Measurements from ENCODE around the gene TDRD10. TPM values are rescaled to one million over a fixed set of nuclear protein-coding genes. Genes with fewer than 3 reads are reported as not detected.

TDRD10 gene
- total and polyA plus RNA-seq, 2 of the 8 experiments (the other 6 are each of a cell fraction or from before 2014, with no cell fraction given) = 0.15 to 0.27 TPM

DNA sequence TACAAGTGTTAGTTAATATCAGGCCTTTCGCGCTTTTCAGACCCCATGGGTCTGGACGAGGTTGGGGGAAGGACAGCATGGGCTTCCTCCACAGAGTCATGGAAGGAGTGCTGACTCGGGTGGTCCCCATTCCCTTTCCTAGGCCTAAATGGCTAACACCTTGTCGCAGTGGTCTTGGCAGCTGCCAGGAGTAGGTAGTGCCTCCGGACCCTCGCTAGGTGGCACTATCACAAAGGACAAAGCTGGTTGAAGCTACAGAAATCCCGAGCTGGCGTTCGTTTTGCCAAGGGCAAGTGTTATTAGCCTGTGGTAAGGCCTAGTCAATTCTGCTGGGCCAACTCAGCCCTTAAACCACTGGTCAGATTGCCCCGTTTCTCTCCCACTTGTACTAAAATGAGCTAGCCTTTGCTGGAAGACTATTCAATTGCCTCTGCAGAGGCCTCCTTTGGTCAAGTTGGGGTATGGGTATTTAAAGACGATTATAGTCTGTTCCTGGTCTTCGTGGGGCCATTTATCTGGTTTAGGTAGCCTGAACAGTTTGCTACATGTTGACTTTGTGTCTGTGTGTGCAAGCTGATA is 57.5 kb downstream of the TDRD10 start (continued):
- TF ChIP-seq RAD21 (IDR thresholded peaks at IDR 0.05 in 1 of 2, conservative IDR thresholded peaks at IDR 0.05 in 1 of 2; ENCODE audit: low read depth in 2 of 2, low read length in 2 of 2) = peak; percentile 95 to 97
- no peak for TF ChIP-seq JUN (IDR thresholded peaks at IDR 0.05; ENCODE audit: low read depth, low read length)
- TF ChIP-seq, protein P1, sequence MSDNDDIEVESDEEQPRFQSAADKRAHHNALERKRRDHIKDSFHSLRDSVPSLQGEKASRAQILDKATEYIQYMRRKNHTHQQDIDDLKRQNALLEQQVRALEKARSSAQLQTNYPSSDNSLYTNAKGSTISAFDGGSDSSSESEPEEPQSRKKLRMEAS (IDR thresholded peaks at IDR 0.05) = peak; percentile 51; the same call in 1 of the 2 replicates
- no peak for TF ChIP-seq RNF2 (IDR thresholded peaks at IDR 0.05; ENCODE audit: borderline replicate concordance, low read depth, low read length, missing control alignments, poor library complexity, severe bottlenecking)
- no peak for TF ChIP-seq ASH2L (IDR thresholded peaks at IDR 0.05; ENCODE audit: low read length)
- no peak for TF ChIP-seq SIX5 (IDR thresholded peaks at IDR 0.05; ENCODE audit: low read depth, low read length)
- no peak for TF ChIP-seq TBP (IDR thresholded peaks at IDR 0.05; ENCODE audit: low read depth, low read length)
- no peak for TF ChIP-seq YY1 (IDR thresholded peaks at IDR 0.05; ENCODE audit: low read depth, low read length)
- no peak for TF ChIP-seq HDAC2 (IDR thresholded peaks at IDR 0.05; ENCODE audit: borderline replicate concordance in 1 of 2, low read depth in 2 of 2, low read length in 2 of 2)
- TF ChIP-seq, protein P2, sequence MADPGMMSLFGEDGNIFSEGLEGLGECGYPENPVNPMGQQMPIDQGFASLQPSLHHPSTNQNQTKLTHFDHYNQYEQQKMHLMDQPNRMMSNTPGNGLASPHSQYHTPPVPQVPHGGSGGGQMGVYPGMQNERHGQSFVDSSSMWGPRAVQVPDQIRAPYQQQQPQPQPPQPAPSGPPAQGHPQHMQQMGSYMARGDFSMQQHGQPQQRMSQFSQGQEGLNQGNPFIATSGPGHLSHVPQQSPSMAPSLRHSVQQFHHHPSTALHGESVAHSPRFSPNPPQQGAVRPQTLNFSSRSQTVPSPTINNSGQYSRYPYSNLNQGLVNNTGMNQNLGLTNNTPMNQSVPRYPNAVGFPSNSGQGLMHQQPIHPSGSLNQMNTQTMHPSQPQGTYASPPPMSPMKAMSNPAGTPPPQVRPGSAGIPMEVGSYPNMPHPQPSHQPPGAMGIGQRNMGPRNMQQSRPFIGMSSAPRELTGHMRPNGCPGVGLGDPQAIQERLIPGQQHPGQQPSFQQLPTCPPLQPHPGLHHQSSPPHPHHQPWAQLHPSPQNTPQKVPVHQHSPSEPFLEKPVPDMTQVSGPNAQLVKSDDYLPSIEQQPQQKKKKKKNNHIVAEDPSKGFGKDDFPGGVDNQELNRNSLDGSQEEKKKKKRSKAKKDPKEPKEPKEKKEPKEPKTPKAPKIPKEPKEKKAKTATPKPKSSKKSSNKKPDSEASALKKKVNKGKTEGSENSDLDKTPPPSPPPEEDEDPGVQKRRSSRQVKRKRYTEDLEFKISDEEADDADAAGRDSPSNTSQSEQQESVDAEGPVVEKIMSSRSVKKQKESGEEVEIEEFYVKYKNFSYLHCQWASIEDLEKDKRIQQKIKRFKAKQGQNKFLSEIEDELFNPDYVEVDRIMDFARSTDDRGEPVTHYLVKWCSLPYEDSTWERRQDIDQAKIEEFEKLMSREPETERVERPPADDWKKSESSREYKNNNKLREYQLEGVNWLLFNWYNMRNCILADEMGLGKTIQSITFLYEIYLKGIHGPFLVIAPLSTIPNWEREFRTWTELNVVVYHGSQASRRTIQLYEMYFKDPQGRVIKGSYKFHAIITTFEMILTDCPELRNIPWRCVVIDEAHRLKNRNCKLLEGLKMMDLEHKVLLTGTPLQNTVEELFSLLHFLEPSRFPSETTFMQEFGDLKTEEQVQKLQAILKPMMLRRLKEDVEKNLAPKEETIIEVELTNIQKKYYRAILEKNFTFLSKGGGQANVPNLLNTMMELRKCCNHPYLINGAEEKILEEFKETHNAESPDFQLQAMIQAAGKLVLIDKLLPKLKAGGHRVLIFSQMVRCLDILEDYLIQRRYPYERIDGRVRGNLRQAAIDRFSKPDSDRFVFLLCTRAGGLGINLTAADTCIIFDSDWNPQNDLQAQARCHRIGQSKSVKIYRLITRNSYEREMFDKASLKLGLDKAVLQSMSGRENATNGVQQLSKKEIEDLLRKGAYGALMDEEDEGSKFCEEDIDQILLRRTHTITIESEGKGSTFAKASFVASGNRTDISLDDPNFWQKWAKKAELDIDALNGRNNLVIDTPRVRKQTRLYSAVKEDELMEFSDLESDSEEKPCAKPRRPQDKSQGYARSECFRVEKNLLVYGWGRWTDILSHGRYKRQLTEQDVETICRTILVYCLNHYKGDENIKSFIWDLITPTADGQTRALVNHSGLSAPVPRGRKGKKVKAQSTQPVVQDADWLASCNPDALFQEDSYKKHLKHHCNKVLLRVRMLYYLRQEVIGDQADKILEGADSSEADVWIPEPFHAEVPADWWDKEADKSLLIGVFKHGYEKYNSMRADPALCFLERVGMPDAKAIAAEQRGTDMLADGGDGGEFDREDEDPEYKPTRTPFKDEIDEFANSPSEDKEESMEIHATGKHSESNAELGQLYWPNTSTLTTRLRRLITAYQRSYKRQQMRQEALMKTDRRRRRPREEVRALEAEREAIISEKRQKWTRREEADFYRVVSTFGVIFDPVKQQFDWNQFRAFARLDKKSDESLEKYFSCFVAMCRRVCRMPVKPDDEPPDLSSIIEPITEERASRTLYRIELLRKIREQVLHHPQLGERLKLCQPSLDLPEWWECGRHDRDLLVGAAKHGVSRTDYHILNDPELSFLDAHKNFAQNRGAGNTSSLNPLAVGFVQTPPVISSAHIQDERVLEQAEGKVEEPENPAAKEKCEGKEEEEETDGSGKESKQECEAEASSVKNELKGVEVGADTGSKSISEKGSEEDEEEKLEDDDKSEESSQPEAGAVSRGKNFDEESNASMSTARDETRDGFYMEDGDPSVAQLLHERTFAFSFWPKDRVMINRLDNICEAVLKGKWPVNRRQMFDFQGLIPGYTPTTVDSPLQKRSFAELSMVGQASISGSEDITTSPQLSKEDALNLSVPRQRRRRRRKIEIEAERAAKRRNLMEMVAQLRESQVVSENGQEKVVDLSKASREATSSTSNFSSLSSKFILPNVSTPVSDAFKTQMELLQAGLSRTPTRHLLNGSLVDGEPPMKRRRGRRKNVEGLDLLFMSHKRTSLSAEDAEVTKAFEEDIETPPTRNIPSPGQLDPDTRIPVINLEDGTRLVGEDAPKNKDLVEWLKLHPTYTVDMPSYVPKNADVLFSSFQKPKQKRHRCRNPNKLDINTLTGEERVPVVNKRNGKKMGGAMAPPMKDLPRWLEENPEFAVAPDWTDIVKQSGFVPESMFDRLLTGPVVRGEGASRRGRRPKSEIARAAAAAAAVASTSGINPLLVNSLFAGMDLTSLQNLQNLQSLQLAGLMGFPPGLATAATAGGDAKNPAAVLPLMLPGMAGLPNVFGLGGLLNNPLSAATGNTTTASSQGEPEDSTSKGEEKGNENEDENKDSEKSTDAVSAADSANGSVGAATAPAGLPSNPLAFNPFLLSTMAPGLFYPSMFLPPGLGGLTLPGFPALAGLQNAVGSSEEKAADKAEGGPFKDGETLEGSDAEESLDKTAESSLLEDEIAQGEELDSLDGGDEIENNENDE (IDR thresholded peaks at IDR 0.05; ENCODE audit: insufficient replicate concordance, low read length) = no peak

All from H1 (cell line).